Karpas-422 (cell line): ENCODE measurements around the gene IFRD2. TPM values are rescaled to one million over a fixed set of nuclear protein-coding genes. Genes with fewer than 3 reads are reported as not detected.
"Not testable (repeated sequence)": the region's sequence is repeated elsewhere in the genome, so short reads cannot be mapped to it uniquely, and the experiment has no call there.

Experiments used
- DNase-seq: peaks from one replicate; pipeline ENCODE4 v3.0.0-alpha.2; 2015
- H2AFZ ChIP-seq: fragments of 200-600 bp; sonication (generic); 2 replicates; pipeline ENCODE4 v1.6.1; 2014; ENCODE audit warnings: antibody characterized with exemption, low read length, mixed read lengths
- H3K27ac ChIP-seq: fragments of 200-600 bp; sonication (generic); 2 replicates; pipeline ENCODE4 v1.5.1; 2014; ENCODE audit warnings: mild to moderate bottlenecking, low read length, moderate library complexity
- H3K27me3 ChIP-seq: fragments of 200-600 bp; sonication (generic); 2 replicates; pipeline ENCODE4 v1.6.1; 2014; ENCODE audit warnings: low read length, mixed read lengths
- H3K36me3 ChIP-seq: fragments of 200-600 bp; sonication (generic); 2 replicates; pipeline ENCODE4 v1.6.1; 2014; ENCODE audit warnings: low read length, mixed read lengths; ENCODE audit not compliant: insufficient read depth
- H3K4me1 ChIP-seq: fragments of 200-600 bp; sonication (generic); 2 replicates; pipeline ENCODE4 v1.6.1; 2014; ENCODE audit warnings: mild to moderate bottlenecking, low read length, mixed read lengths
- H3K4me2 ChIP-seq: fragments of 200-600 bp; sonication (generic); 2 replicates; pipeline ENCODE4 v1.6.1; 2014; ENCODE audit warnings: low read length, low read depth, mild to moderate bottlenecking; ENCODE audit not compliant: poor library complexity, severe bottlenecking
- H3K4me3 ChIP-seq: fragments of 200-600 bp; sonication (generic); 2 replicates; pipeline ENCODE4 v1.5.1; 2014; ENCODE audit warnings: mild to moderate bottlenecking, antibody characterized with exemption, low read length, mixed read lengths
- H3K79me2 ChIP-seq: fragments of 200-600 bp; sonication (generic); 2 replicates; pipeline ENCODE4 v1.6.1; 2014; ENCODE audit warnings: mild to moderate bottlenecking, low read length, mixed read lengths
- H3K9ac ChIP-seq: fragments of 200-600 bp; sonication (generic); 2 replicates; pipeline ENCODE4 v1.6.0; 2014; ENCODE audit warnings: low read length
- H3K9me2 ChIP-seq: fragments of 200-600 bp; sonication (generic), shearing (Covaris generic); replicated peaks from 2 replicates; pipeline ENCODE4 v1.6.0; 2014; ENCODE audit warnings: mild to moderate bottlenecking, low read length, moderate library complexity; ENCODE audit not compliant: insufficient read depth
- H3K9me3 ChIP-seq: fragments of 300-700, 200-600 bp; sonication (generic); 2 replicates; pipeline ENCODE4 v1.6.1; 2014; ENCODE audit warnings: low read length, mixed read lengths
- H4K20me1 ChIP-seq: fragments of 200-600 bp; sonication (generic); 2 replicates; pipeline ENCODE4 v1.6.1; 2014; ENCODE audit warnings: mild to moderate bottlenecking, antibody characterized with exemption, low read length, low read depth; ENCODE audit not compliant: insufficient read depth
- total RNA-seq: library from RNA; depleted of rRNA; stranded (reverse); fragments of >200 nt; shearing (Covaris generic); gene quantifications from 2 replicates; pipeline ENCODE4 v1.2.3, GENCODE V29; 2014; ENCODE audit warnings: low replicate concordance

The IFRD2 gene
- total RNA-seq, 1 experiment from 2014 or later = 75.2 TPM

DNA sequence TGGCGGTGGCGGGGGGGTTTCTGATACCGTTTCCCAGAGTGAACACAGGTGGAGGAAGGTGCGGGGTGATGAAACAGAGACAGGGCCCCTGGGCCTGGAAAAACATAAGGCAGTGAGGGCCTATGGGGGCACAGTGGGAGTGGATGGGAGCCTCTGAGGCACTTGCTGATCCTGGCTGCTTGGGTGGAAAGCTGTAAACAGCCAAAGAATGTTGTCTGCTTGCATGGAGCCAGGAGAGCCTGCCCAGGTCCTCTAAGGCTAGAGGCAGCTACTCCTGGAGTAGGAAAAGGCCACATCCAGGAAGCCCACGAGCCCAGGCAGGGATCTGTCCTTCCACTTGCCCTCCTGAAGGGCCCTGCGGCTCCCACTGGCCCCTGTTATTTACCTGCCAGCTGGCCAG is 26.2 kb downstream of the IFRD2 start:
- Histone ChIP-seq H3K79me2 (no peaks in the 10 kb centered on the region), H3K9me3 (no peaks in the 10 kb centered on the region), H2AFZ (no peak overlapping the region), H3K4me3 (no peak overlapping the region), H3K36me3 (no peaks in the 10 kb centered on the region), H3K4me2 (no peak overlapping the region), H4K20me1 (no peaks in the 10 kb centered on the region), H3K27ac (no peak overlapping the region), H3K9ac (no peak overlapping the region), H3K27me3 (no peaks in the 10 kb centered on the region), H3K4me1 (no peaks in the 10 kb centered on the region), H3K9me2 (no peaks in the 10 kb centered on the region)
- DNase-seq = no peak

DNA sequence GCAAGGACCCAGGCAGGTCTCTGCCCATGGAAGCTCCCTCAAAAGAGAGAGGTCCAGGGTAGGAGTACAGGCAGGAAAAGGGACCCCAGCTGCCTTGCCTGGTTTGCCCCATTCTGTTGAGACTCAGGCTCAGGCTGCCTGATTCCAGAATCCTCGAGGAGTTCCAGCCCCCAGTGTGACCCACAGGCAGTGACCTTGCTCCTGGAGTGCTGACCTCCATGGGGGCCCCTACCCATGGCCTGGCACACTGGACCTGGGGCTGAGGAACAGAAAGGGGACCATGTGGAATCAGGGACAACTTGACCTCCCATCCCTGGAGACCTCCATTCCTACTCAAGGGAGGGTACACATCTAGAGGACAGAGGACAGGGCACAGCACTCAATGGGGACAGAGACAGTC is 26.7 kb downstream of the IFRD2 start:
- no peaks in the 10 kb centered on the region for H3K9me2 ChIP-seq
- no peak overlapping the region for H3K27ac ChIP-seq
- no peak overlapping the region for H2AFZ ChIP-seq
- no peak overlapping the region for H3K4me3 ChIP-seq
- H3K36me3 ChIP-seq = no peaks in the 10 kb centered on the region
- no peaks in the 10 kb centered on the region for H3K27me3 ChIP-seq
- H3K9ac ChIP-seq = no peak overlapping the region
- H4K20me1 ChIP-seq = no peaks in the 10 kb centered on the region
- H3K4me1 ChIP-seq = peaks cover 2% of the 10 kb centered on the region
- no peak for DNase-seq
- H3K4me2 ChIP-seq = no peak overlapping the region
- no peaks in the 10 kb centered on the region for H3K79me2 ChIP-seq
- H3K9me3 ChIP-seq = no peaks in the 10 kb centered on the region

DNA sequence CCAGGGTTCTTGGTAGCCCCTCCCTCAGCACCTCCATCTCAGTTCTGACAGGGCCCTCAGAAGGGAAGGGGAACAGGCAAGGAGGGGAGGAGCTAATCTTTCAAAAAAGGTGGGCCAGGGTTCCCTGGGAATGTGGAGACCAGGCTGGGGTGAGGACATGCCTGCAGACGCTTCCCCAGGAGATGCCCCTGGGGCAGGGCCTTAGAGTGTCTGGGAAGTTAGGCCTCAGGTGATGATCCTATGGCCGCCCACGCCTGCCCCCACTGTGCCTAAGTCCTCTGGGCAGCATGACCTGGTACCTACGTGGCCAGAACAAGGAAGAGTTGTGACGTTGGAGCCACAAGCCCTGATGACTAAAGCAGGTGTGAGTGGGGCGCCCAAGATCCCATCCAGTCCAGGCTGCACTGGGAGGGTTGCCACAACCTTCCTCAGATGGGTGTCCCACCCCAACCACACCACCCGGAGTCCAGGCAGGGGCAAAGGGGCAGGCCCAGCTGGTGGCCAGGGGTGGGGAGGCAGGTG is 27.2 kb downstream of the IFRD2 start:
- no peaks in the 10 kb centered on the region for H3K9me3 ChIP-seq
- H3K9me2 ChIP-seq = no peaks in the 10 kb centered on the region
- H3K4me1 ChIP-seq = peaks cover 6% of the 10 kb centered on the region
- H2AFZ ChIP-seq = no peak overlapping the region
- no peak for DNase-seq
- no peak overlapping the region for H3K4me3 ChIP-seq
- H3K27me3 ChIP-seq = no peaks in the 10 kb centered on the region
- H3K9ac ChIP-seq = no peak overlapping the region
- H3K4me2 ChIP-seq = no peak overlapping the region
- H4K20me1 ChIP-seq = no peaks in the 10 kb centered on the region
- no peak overlapping the region for H3K27ac ChIP-seq
- H3K79me2 ChIP-seq = no peaks in the 10 kb centered on the region
- no peaks in the 10 kb centered on the region for H3K36me3 ChIP-seq

DNA sequence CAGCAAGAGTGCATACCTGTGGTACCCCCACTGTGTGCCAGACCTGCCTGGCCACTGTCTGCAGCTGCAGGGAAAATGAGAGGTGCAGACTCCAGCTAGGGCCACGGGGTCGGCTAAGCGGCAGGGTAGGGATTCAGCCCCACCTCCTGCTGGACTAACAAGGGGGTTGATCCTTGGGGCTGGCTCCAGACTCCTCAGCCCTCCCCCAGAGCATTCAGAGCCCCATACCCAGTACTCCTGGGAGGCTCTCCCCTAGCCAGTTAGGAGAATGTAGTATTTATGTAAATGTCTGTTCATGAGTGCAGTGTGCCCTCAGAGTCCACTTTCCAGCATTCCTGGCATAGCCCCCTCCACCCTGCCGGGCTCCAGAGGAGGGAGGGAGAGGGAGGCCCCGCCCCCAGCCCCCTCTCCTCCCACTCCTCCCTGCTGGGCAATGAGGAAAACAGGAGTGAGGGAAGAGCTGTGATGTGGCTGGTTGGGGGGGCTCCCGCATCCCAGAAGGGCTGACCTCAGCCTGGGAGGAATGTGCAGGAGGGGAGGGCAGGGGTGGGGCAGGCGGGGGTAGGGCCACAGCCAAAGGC is 27.8 kb downstream of the IFRD2 start:
- H3K36me3 ChIP-seq = no peaks in the 10 kb centered on the region
- H3K9me3 ChIP-seq = no peaks in the 10 kb centered on the region
- H3K79me2 ChIP-seq = no peaks in the 10 kb centered on the region
- DNase-seq = no peak
- no peak overlapping the region for H3K27ac ChIP-seq
- no peak overlapping the region for H3K9ac ChIP-seq
- H3K9me2 ChIP-seq = no peaks in the 10 kb centered on the region
- H4K20me1 ChIP-seq = no peaks in the 10 kb centered on the region
- no peak overlapping the region for H2AFZ ChIP-seq
- H3K4me3 ChIP-seq = no peak overlapping the region
- no peaks in the 10 kb centered on the region for H3K27me3 ChIP-seq
- peaks cover 10% of the 10 kb centered on the region for H3K4me1 ChIP-seq
- no peak overlapping the region for H3K4me2 ChIP-seq

DNA sequence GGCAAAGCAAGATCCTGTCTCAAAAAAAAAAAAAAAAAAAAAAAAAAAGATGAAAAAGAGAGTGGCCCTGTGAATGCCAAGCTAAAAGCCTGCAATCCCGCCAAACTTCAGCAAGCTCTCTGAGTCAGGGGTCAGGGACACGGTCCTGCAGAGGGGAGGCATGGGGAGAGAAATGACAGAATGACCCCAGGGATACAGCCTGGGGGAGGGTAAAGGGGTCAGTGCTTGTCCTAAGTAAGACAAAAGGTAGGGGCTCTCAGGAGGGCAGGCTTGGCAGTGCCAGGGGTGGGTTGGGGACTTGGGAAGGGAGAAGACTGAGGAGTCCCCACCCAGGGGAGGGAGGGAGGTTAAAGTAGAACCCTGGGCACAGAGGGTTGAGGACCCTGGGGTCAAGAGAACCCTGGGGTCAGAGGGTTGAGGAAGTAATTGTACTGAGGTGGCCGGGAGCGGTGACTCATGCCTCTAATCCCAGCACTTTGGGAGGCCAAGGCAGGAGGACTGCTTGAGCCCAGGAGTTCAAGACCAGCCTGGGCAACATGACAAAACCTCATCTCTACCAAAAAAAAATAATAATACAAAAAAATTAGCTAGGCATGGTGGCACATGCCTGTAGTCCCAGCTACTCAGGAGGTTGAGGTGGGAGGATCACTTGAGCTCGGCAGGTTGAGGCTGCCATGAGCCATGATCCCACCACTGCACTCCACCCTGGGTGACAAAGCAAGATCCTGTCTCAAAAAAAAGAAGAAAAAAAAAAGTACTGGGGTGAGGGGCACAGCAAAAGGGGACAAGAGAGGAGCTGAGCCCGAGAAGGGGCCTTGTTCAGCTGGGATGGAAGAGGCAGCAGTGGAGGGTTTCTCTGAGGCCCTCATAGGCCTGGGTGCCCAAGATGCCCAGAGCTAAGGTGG is 28.5 kb downstream of the IFRD2 start:
- Histone ChIP-seq H3K27ac (no peak overlapping the region), H4K20me1 (no peaks in the 10 kb centered on the region), H3K4me2 (no peak overlapping the region), H3K9me2 (no peaks in the 10 kb centered on the region), H2AFZ (no peak overlapping the region), H3K36me3 (no peaks in the 10 kb centered on the region), H3K9me3 (no peaks in the 10 kb centered on the region), H3K27me3 (no peaks in the 10 kb centered on the region), H3K4me3 (no peak overlapping the region), H3K4me1 (peaks cover 10% of the 10 kb centered on the region), H3K79me2 (no peaks in the 10 kb centered on the region), H3K9ac (no peak overlapping the region)
- DNase-seq = no peak

DNA sequence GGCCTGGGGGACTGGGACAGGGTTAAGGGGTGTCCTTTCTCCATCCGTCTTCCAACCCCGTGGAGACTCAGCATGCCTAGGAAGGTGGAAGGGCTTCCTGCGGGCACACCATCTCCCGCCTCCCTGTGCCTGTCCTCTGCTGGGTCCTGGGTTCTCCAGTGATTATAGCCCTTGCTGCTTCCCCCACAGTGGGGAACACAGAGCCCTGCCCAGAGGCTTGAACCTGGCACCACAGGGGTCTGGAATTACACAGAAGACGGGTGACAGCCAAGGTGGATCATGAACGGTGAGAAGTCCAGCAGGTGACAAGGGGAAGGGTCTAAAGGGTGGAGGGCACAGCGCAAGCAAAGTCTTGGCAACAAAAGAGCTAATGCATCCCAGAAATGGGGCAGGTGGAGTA is 29.5 kb downstream of the IFRD2 start:
- Histone ChIP-seq H3K27me3 (no peaks in the 10 kb centered on the region), H3K9me2 (no peaks in the 10 kb centered on the region), H3K79me2 (no peaks in the 10 kb centered on the region), H4K20me1 (no peaks in the 10 kb centered on the region), H3K4me3 (no peak overlapping the region), H3K9ac (no peak overlapping the region), H3K4me2 (no peak overlapping the region), H3K36me3 (no peaks in the 10 kb centered on the region), H3K4me1 (peaks cover 10% of the 10 kb centered on the region), H3K9me3 (no peaks in the 10 kb centered on the region), H2AFZ (no peak overlapping the region), H3K27ac (no peak overlapping the region)
- DNase-seq = no peak

DNA sequence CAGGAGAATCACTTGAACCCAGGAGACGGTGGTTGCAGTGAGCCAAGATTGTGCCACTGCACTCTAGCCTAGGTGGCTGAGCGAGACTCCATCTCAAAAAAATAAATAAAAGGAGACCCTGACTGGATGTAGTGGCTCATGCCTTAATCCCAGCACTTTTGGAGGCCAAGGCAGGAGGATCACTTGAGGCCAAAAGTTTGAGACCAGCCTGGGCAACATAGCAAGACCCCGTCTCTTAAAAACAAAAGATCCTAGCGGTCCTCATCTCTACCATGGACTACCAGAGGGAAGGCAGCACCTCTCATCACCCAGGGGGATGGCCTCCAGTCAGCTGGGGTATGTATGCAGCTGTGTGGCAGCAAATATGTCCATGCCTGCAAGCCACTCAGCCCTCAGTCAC is 30.0 kb downstream of the IFRD2 start:
- H3K4me2 ChIP-seq, DNase-seq: not testable (repeated sequence)

DNA sequence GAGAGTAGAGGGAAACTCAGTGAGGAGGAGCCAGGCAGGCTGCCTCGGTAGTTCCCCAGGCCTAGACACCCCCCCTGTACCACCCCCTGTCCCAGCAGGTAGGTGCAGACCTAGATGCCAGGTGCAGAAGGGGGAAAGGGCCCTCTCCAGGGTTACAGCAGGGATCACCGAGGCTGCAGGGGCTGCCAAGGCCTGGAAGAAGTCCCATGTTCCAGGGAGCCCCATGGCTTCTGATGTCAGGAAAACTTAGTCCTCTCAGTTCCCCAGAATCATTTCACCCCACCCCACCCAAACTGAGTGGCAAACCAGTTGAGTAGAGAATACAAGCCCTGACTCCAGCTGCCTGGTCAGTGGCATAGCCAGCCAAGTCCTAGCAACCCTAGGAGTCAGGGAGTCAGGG is 30.7 kb downstream of the IFRD2 start:
- Histone ChIP-seq H2AFZ (no peak overlapping the region), H3K4me3 (no peak overlapping the region), H3K9me2 (no peaks in the 10 kb centered on the region), H3K4me2 (no peak overlapping the region), H3K4me1 (peaks cover 10% of the 10 kb centered on the region), H3K27ac (no peak overlapping the region), H3K9ac (no peak overlapping the region), H4K20me1 (no peaks in the 10 kb centered on the region; the same call in 1 of the 2 replicates), H3K36me3 (peaks cover 4% of the 10 kb centered on the region), H3K27me3 (no peaks in the 10 kb centered on the region), H3K79me2 (no peaks in the 10 kb centered on the region), H3K9me3 (no peaks in the 10 kb centered on the region)
- DNase-seq = no peak

More for the DNA sequence above, 30.0 kb downstream of the IFRD2 start:
- H3K4me3 ChIP-seq, H3K9me2 ChIP-seq, H3K79me2 ChIP-seq, H3K9me3 ChIP-seq, H3K9ac ChIP-seq, H3K4me1 ChIP-seq, H4K20me1 ChIP-seq, H3K36me3 ChIP-seq, H3K27ac ChIP-seq, H2AFZ ChIP-seq, H3K27me3 ChIP-seq: not testable (repeated sequence)
